Hematopoietic multipotent progenitor cell treated with erythropoietin and hydrocortisone succinate and interleukin-3 and kit ligand, for 8 days (in vitro differentiated cells): ENCODE measurements around the gene AP3S2.
"Not testable (repeated sequence)": the region's sequence is repeated elsewhere in the genome, so short reads cannot be mapped to it uniquely, and the experiment has no call there.

Source experiments
- DNase-seq: peaks from one replicate; pipeline ENCODE4 v3.0.0-alpha.2; 2015

The AP3S2 gene

GRCh38 chr15:89893696-89894447 lies at the start of gene AP3S2:
Gene AP3S2 (minus strand): TSS chr15:89893994. CDS start chr15:89893949, 45 bp downstream.
- DNase-seq = peak; percentile 96

DNA sequence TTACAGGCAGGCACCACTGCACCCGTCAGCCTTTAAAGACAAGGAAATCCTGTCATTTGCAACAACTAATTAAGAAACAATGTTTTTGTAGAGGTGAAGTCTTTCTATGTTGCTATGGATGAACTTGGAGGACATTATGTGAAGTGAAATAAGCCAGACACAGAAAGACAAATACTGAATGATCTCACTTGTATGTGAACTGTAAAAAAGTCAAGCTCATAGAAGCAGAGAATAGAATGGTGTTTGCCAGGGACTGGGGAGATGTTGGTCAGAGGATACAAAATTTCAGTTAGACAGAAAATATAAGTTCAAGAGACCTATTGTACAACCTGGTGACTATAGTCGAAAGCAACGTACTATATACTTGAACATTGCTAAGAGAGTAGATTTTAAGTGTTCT lies 46.1 kb upstream of the AP3S2 start:
- no peak for DNase-seq

DNA sequence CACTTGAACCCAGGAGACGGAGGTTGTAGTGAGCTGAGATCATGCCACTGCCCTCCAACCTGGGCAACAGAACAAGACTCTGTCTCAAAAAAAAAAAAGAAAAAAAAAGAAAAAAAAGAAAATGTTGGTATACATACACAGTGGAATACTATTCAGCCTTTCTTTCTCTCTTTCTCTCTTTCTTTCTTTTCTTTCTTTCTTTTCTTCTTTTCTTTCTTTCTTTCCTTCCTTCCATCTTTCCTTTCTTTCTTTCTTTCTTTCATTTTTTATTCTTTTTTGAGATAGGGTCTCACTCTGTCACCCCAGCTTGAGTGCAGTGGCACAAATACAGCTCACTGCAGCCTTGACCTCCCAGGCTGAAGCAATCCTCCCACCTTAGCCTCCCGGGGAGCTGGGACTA lies 45.6 kb upstream of the AP3S2 start:
- not testable (repeated sequence) for DNase-seq

DNA sequence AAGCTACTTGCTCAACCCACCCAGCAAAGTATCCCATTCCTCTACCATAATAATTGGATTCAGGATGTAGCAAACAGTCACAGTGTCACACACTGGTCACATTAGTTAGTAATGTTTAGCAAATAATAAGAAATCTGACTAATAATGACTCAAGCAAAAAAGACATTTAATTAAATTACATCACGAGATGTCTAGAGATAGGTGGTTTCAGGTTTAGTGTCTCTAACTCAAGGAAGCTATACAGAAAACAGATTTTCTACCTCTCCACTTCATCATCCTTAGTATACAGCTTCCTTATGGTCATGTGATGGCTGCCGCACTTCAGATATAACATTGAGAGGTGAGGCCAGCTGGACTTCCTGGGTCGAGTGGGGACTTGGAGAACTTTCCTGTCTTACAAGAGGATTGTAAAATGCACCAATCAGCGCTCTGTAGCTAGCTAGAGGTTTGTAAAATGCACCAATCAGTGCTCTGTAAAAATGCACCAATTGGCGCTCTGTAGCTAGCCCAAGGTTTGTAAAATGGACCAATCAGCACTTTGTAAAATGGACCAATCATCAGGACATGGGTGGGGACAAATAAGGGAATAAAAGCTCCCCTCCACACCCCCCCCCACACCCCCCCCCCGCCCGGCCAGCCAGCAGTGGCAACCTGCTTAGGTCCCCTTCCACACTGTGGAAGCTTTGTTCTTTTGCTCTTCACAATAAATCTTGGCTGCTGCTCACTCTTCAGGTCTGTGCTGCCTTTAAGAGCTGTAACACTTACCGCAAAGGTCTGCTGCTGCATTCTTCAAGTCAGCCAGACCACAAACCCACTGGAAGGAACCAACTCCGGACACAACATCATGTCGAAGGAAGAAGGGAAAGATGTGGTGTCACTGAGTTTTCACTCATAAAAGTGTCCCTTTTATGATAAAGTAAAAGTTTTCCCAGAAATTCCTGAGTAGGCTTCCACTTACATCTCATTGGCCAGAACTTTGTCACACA lies 43.9 kb upstream of the AP3S2 start:
- no peak for DNase-seq

- DNase-seq = no peak
These were observed 43.0 kb upstream of the AP3S2 start for GRCh38 chr15:89936786-89937265.

DNA sequence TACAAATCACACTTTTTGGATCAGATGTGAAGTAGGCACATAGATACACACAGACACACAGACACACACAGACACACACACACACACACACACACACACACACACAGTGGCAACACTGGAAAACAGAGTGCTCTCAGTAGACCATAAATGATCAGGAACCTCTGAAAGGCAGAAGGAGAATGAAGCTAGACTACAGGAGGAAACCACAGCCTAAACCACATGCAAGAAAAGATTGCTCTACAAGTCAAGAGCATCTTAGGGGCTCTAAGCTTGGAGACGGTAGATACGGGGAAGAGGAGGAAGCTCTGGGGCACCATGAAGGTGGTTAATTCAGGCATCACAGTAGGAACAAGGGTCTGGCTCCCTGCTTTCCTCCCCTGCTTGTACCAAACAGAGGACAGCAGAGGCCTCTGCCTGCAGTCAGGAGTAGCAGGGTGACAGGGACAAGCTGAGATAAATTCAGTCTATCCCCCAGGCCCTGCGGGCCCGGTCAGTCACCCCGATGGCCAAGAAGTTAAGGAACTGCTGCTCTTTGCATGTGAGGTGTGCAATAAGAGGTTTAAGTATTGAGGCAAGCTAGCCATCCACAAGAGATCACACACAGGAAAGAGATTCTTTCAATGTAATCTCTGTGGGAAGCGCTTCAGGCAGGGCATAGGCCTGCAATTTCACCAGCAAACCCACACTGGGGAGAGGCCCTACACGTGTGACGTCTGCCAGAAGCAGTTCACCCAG lies 42.4 kb upstream of the AP3S2 start:
- DNase-seq = peak; percentile 7

DNA sequence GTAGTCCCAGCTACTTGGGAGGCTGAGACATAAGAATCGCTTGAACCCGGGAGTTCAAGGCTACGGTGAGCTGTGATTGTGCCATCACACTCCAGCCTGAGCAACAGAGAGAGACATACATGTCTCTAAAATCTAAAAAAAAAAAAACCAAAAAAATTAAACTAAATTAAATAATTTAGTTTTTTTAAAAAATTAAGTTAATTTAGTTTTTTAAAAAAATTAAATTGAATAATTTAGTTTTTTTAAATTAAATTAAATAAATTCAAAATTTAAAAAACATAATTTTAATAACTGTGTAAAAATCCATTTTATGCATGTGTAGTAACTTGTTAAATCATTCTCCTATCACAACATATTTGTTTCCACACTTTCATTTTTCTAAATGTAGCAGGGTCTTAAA lies 39.1 kb upstream of the AP3S2 start:
- no peak for DNase-seq

DNA sequence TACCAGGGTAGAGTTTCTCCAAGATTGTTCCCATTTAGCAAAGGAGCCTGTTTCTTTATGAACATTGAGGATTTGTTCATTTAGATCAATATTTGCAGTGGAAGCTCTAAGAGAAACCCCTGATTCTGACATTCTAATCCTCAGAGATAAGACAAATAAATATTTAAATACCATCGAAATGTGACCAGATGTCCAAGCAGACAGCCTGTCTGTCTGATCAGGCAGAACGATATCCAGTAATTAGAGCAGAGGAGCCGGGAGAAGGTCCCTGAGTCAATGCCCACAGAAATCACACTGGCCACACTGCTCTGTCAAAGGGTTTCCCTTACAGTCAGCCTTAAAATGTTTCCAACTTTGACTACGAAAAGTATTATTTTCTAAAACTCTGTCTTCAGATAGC lies 34.6 kb upstream of the AP3S2 start:
- no peak for DNase-seq

GRCh38 chr15:89926158-89926557 lies 32.4 kb upstream of the AP3S2 start:
- DNase-seq = no peak

DNA sequence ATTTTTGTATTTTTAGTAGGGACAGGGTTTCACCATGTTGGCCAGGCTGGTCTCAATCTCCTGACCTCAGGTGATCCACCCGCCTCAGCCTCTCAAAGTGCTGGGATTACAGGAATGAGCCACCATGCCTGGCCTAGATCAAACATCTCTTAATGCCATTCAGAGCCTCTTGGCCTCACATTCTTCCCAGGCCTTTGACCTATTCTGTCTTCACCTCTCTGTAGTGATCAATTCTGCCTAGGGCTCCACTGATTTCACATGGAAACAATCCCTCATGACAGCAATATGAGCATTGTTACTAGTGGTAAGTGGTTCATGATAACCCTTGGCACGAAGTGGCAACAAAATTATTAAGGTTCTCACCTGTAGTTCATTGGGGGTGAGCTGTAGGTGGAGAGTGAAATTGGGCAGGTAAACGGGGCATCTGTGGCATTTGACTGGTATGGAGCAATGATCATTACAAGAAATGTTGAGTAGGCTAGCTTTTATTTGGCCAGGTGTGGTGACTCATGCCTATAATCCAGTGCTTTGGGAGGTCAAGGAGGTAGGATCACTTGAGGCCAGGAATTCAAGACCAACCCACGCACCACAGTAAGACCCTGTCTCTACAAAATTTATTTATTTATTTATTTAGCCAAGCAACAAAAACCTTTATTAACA lies 23.8 kb upstream of the AP3S2 start:
- no peak for DNase-seq

GRCh38 chr15:89916660-89917059 lies 22.9 kb upstream of the AP3S2 start:
- no peak for DNase-seq

DNA sequence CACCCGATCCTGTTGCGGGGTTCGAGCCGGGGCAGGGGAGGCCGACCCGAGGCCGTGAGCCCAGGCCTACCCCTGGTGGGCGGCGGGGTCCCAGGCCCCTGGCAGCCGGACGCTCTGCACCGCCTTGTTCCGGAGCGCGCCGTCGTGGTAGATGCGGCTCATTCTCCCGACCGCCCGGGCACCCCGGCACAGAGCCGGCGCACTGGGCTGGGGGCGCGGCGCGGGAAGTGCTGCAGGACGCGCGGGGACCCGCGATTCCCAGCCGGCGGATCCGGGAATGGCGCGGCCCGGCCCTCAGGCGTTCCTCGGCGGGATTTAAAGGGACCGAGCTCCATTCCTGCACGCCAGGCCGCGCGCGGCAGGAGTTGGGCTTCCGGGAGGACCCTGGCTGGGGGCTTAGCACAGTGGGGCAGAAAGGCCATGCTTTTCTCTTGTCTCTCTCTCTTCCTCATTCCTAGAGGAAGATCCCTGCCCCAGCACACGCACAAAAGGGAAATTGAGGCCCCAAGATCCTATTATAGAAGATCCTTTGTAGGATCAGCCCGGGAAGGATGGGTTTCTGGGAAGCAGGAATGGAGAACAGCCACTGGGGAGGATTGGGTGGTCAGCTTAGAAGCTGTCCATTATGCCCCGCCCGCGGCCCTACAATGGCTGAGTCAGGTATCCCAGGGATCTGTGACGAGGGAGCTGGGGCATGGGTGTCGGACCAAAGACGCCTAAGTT lies 19.0 kb upstream of the AP3S2 start, which contains the start of gene ARPIN:
ARPIN (minus strand) TSS at position 279 of the 723 bp plus-strand sequence; CDS start at position 162, 117 bp downstream.
- DNase-seq = no peak

GRCh38 chr15:89912145-89912673 lies 18.4 kb upstream of the AP3S2 start:
- no peak for DNase-seq

DNA sequence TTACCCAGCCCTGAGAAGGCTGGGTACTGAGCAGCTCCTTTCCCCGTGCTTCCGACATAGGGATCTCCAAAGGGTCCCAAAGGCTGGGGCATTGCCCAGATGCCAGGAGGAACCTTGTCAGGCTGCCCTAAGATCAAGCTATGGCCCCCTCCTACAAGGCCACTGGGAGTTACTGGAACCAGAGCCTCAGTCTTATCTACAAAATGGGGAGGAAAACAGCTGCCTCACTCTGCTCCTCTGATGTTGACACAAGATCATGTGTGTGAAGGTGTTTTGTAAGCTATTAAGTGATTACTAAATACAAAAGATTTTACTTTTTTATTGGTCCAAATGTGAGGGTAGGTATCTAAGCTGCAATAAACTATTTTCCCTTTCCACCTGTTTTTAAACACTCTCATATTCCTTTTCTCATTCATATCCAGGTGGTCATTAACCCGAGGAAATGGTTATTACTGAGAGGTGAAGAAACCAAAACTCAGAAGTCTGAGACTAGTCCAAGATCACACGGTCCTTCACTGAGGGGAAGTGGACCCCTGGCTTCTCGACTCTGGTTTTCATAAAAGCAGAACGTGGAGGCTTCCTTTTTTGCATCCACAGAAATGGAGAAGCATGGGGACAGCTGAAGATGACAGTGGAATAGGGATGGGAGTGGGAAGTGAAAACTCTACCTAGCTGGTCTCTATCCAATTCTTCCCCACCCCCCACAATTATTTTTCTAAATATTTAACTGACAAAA lies 17.3 kb upstream of the AP3S2 start:
- DNase-seq = no peak

DNA sequence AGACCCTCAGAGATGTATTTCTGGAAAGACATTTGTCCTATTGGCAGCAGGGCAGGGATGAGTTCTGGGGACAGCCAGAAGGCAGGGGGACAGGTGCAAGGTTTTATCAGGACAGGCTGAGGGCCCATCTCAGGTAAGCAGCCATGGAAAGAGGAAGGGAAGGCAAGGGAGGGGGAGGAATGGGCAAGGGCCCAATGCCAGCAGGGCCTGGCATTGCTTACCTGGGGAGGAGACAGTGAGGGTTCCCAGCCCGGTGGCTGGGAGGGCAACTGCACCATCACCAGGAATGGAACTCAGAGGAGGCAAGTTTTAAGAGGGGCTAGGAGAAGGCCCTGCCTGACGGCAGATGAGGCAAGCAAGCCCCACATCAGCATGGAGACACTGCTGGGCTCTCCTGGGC lies 15.8 kb upstream of the AP3S2 start:
- DNase-seq = no peak

DNA sequence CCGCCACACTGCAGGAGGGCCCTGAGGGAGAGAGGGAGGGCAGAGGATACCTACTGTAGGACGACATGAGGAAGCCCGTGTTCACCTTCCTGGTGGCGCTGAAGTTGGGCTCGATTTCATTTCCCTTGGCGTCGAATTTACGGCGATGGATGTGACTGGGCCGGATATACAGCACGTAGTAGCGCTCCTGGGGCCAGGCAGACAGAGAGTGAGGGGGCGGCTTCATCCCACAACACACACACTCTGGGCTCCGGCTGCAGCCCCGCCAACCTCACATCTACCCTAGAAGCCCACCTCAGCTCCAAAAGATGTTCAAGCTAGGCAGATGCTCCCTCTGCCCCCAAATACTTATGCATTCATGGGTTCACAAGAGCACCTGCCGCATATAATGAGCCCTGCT lies 14.4 kb upstream of the AP3S2 start:
- no peak for DNase-seq

DNA sequence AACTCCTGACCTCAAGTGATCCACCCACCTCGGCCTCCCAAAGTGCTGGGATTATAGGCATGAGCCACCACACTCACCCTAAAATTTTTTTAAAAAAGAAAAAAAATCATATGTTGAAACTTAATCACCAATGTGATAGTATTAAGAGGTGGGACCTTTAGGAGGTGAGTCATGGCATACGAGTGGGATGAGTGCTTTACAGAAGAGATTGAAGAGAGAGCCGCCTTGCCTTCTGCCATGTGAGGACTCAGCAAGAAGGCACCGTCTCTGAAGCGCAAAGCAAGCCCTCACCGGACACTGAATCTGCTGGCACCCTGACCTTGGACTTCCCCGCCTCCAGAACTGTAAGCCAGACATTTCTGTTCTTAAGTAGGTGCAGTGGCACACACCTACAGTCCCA lies 13.5 kb upstream of the AP3S2 start:
- no peak for DNase-seq

DNA sequence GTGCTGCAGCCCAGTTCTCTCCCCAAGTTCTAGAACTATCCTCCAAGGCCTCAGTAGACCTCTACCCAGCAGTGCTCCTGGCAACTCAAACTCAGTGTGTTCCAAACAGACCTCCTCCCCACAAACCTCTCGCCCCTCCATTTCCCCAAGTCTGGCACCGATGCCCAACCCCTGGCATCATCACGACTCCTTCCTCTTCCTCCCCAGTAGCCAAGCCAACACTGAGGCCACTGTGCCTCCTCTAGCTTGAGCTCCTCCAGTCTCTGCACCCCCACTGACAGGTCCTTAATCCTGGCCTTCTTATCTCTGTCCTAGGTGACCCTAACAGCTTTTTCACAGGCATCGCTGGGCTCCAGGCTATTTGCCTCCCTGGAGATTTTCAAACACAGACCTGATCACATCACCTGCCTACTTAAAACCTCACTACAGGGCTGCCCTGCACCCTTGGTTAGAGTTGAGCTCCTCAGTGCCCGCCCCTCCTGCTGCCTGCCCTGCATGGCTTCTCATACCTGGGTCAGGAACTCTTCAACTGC lies 12.1 kb upstream of the AP3S2 start:
- no peak for DNase-seq

DNA sequence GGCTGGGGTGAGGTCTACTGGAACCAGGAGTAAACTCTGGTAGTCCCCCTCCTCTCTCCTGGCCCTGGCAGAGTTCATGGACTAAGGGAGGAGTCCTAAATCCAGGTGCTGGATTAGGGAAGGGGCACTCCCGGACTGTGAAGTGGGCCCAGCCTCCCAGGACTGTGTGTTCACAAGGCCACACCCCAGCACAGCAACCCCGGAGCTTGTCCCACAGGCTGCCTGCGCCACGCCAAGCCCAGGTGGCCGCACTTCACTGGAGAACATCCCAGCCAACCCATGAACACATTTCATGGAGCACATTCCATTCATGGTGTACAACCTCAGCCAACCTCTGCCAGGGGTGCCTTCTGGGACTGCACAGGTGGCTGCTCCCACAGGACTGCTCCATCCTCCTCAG lies 10.7 kb upstream of the AP3S2 start:
- no peak for DNase-seq

DNA sequence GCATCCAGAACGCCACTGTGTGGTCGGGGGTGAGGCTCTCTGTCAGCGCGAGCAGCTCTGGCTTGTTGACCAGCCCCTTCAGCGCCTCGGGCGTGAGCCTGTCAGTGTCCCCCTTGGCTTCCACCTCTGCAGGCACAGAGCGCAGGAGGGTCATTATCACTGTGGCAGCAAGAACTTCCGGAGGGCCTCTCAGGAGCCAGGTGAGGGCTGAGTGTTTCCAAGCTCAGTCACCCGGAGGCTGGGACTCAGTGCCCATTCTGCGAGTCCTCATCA lies 10.0 kb upstream of the AP3S2 start:
- DNase-seq = no peak
